Measurements from ENCODE around the gene STX10. TPM values are rescaled to one million over a fixed set of nuclear protein-coding genes. Genes with fewer than 3 reads are reported as not detected.

The STX10 gene
- total RNA-seq, 4 donors from 2014 or later, result 41.0 to 97.6 (median 53.9) TPM

DNA sequence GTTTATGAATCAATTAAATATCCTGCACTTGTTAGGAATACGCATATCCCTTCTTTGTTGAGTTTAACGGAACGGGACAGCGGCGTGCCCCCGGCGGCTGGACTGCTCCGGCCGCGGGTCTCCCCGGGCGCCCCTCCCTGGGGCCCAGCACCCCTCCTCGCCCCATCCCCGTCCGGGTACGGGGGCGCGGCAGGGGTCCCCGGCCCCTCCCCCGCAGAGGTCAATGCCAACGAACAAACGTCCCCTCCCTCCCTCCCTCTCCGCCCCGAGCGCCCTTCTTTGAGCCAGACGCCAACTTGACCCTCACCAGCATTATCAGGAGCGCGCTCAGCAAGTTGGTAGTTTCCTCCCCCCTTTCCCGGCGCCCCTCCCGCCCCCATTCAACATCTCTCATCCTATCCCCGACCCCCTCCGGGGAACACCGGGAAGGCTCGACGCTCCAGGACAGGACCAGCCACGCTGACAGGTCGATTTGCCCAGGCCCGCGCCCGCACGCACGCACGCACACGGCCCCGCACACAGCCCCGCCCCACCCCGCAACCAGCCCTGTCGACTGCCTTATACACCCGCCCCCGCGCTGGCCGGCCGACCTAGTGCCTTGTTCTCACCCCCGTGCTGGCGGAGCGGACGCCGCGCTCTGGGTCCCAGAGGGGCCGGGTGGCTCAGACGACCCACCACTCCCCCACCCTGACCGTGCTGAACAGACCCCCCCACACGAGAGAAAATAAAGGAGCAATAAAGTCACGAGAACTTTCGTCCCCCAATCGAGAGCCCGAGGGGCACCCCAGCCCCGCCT, 52.5 kb downstream of the STX10 start:
- no peak for TF ChIP-seq CTCF (IDR thresholded peaks at IDR 0.05)
- ATAC-seq (ENCODE audit: low FRiP score) (no peak), DNase-seq (ENCODE audit: low spot score) (peak; percentile 51)

DNA sequence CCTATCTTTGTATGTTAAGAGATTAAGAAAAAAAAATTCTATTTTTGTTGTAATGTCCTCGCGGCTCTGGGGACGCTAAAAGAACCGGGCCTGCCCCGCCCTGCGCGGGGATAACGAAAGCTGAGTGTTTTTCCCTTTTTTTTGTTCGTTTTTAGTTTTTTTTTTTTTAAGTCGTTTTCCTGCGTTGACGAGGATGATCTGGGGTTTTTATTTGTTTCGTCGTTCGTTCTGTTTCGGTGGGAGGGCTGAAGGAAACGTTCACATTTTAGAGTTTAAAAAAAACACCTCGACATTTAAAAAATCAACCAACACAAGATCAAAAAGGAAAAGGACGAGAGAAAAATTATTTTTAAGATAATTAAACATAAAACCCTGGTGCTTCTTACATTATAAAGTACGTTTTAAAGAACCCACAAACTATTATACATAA, 53.1 kb downstream of the STX10 start:
- DNase-seq (ENCODE audit: low spot score) (no peak), ATAC-seq (ENCODE audit: low FRiP score) (no peak)
- TF ChIP-seq CTCF (IDR thresholded peaks at IDR 0.05), result no peak

GRCh38 chr19:13095934-13096927, 53.9 kb downstream of the STX10 start:
- ATAC-seq (ENCODE audit: low FRiP score) (no peak), DNase-seq (ENCODE audit: low spot score) (no peak)
- TF ChIP-seq CTCF (IDR thresholded peaks at IDR 0.05), result no peak

DNA sequence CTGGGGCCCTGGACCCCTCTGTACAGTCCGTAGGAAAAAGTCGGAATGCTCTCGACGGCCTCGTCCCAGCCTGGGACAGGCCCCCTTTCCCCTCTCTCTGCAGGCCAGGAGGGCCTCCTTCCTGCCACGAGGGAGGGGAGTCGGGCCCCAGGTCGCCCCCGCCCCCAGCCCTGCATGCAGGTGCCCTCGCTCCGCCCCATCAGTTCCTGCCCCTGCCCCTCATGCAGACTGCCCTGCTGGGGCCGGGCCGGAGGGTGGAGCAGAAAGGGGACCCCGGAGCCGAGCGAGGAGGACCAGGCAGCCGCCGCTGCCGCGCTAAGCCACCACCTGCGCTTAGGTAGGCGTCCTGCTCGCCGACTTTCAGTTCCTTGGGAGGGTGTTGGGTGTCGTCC, 54.8 kb downstream of the STX10 start:
- TF ChIP-seq CTCF (IDR thresholded peaks at IDR 0.05), result no peak
- ATAC-seq (ENCODE audit: low FRiP score) (no peak), DNase-seq (ENCODE audit: low spot score) (no peak)

GRCh38 chr19:13094771-13095392, 55.3 kb downstream of the STX10 start:
- ATAC-seq (ENCODE audit: low FRiP score) (no peak), DNase-seq (ENCODE audit: low spot score) (no peak)
- TF ChIP-seq CTCF (IDR thresholded peaks at IDR 0.05), result no peak

DNA sequence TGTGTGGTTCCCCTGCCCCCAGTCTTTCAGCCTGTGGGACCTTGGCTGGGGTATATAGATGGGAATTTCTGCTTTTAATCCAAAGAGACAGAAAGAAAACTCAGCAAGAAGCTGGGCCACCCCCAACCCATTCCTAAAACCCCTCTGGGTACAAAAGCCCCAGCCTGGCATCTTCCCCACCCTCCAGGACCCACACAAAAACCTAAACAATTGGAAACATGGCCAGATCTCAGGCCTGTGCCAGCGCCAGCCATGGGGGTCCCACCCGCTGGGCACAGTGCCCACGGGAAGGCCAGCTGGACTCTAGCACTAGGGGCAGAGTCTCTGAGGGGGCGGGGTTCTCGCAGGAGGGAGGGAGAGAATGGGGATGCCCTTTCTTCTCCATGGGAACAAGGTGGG, 56.1 kb downstream of the STX10 start:
- no peak for ATAC-seq (ENCODE audit: low FRiP score)
- no peak for DNase-seq (ENCODE audit: low spot score)
- no peak for TF ChIP-seq CTCF (IDR thresholded peaks at IDR 0.05)

Other genes with a start within 250 kb of the STX10 start
- not detected for gene SYCE2, start 231.1 kb downstream of the STX10 start, total RNA-seq
- gene FARSA, start 216.7 kb downstream of the STX10 start, total RNA-seq, result 10 to 100 TPM; 31.1 to 61.1 (median 38.2) TPM
- 100 to 1,000 TPM; 349 to 570 (median 439) TPM for gene CALR, start 211.8 kb downstream of the STX10 start, total RNA-seq
- gene RAD23A, start 204.5 kb downstream of the STX10 start, total RNA-seq, result 100 to 1,000 TPM in 1 of 4 donors, 10 to 100 TPM in 3; 65.6 to 119 (median 91.1) TPM
- 10 to 100 TPM; 27.2 to 37.7 (median 32.8) TPM for gene GADD45GIP1, start 193.2 kb downstream of the STX10 start, total RNA-seq
- under 1 TPM in 1 of 4 donors, not detected in 3; 0.56 TPM for gene DAND5, start 180.8 kb downstream of the STX10 start, total RNA-seq
- gene NFIX, start 154.9 kb downstream of the STX10 start, total RNA-seq, result 10 to 100 TPM; 39.5 to 53.1 (median 43.0) TPM
- 10 to 100 TPM in 3 of 4 donors, 1 to 10 TPM in 1; 5.5 to 29.9 (median 20.5) TPM for gene LYL1, start 47.5 kb downstream of the STX10 start, total RNA-seq
- gene TRMT1, start 33.6 kb downstream of the STX10 start, total RNA-seq, result 10 to 100 TPM; 27.0 to 70.5 (median 39.2) TPM
- 10 to 100 TPM; 12.0 to 44.7 (median 23.0) TPM for gene NACC1, start 32.1 kb downstream of the STX10 start, total RNA-seq
- gene IER2, start within 50 bp of the STX10 start, total RNA-seq, result 100 to 1,000 TPM; 110 to 253 (median 210) TPM

All from omental fat pad (tissue), 4 donors.